Astrocyte of the spinal cord (primary cell): ENCODE data around the gene CRYZL1.

Experiments
- DNase-seq: peaks from one replicate; pipeline ENCODE4 v3.0.0; 2011; ENCODE audit warnings: low read depth, low spot score
- H3K4me3 ChIP-seq: 2 replicates; pipeline ENCODE4 v1.5.1; 2011; ENCODE audit warnings: low read depth, mild to moderate bottlenecking, low read length, moderate library complexity
- CTCF ChIP-seq: IDR thresholded peaks from 2 replicates; pipeline ENCODE4 v1.5.1; 2012; ENCODE audit warnings: low read depth, mild to moderate bottlenecking, low read length, inconsistent platforms
- in situ Hi-C: cut with HindIII; loops from 2 replicates; pipeline ENCODE4 v1.10.0; 2017; ENCODE audit warnings: low sequenced_read_pairs

The CRYZL1 gene

DNA sequence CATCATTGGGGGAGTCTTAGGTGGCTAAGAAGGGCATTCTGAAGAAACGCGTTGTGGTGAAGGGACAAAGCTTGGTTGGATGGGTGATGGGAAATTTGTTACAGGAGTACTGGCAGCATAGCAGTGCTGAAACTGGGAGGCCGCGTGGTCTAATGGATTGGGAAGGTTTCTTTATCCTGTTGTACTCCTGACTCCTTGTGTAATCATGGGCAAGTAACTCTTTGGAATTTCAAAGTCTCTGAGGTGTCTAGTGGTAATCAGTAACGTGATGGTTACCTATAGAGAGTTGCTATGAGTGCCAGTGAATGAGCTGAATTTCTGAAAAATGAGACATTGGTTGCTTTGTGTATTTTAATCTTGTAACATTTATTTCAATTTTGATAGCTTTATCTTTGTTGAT is 71.5 kb downstream of the CRYZL1 start:
- no peak for TF ChIP-seq CTCF
- DNase-seq = no peak

DNA sequence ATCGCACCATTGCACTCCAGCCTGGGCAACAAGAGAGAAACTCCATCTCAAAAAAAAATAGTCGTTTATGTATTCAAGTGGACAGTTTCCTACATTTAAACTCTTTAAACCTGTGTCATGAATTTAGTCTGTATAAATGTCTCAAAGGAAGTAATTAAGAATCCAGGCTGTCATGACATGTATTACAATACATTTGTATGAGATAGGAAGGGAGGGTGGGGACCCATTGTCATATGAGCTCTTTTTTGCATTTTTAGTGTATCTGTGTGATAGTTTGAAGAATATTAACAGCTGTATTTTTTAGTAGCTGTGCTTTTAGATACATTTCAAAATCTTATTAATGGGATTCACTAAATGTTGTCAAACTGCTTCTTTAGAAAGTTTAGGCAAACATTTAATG is 73.1 kb downstream of the CRYZL1 start:
- no peak overlapping the region for H3K4me3 ChIP-seq
- DNase-seq = no peak
- TF ChIP-seq CTCF = no peak
- in situ Hi-C loops = no loop called here

More for the DNA sequence above, 71.5 kb downstream of the CRYZL1 start:
- in situ Hi-C loops = no loop called here
- no peak overlapping the region for H3K4me3 ChIP-seq

DNA sequence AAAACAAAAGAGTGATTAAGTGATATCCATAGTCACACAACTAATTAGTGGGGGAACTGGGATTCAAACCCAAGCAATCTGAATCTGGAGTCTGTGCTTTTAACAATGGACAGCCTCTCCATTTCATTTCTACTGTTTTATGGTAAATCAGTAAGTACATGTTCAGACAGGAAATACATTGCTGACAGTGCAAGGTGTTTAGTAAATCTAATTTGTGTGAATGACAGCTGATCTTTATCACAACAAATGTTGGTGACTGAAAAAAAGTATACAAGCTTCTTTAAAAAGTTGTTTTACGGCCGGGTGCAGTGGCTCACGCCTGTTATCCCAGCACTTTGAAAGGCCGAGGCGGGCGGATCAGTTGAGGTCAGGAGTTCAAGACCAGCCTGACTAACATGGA is 73.6 kb downstream of the CRYZL1 start:
- in situ Hi-C loops = no loop called here
- TF ChIP-seq CTCF = no peak
- H3K4me3 ChIP-seq = no peak overlapping the region
- no peak for DNase-seq

GRCh38 chr21:33566514-33566913 is 75.0 kb downstream of the CRYZL1 start:
- H3K4me3 ChIP-seq = no peak overlapping the region
- no peak for TF ChIP-seq CTCF
- DNase-seq = no peak
- in situ Hi-C loops = no loop called here

DNA sequence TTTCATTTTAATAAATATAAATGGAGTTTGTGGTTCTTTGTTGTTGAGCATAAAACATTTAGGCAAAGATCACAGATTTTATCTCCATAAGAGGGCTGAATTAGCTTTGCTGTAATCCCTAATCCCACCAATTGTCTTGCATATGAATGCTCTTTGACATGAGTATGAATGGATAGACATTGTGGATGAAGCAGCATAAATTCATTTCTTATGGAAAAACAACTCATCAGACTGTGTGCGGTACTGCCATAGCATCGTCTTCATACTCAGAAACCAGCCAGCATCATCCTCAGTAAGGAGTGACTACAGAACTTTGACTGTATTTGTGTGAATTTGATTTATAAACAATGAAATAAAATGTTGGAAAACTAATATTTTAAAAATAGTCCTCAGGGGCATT is 79.2 kb downstream of the CRYZL1 start:
- TF ChIP-seq CTCF = no peak
- no peak for DNase-seq
- no peak overlapping the region for H3K4me3 ChIP-seq
- in situ Hi-C loops = no loop called here

DNA sequence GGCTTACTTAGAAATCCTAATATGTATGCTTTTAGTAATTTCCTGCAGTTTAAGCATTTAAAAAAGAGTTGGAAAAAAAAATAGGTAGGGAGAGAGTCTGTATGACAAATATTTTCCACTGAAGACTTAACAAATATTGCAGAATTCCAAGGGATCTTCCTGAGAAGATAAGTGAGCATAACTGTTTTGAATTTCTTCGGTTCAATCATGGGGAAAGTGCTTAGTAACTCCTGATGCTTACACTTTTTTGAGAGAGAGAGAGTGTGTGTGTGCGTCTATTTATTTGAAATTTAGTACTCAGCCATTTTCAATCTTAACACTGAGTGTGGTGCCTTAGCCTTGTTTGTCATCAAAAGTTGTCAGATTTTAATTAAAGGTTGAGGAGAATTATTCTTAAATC is 80.2 kb downstream of the CRYZL1 start:
- TF ChIP-seq CTCF = no peak
- no peak for DNase-seq
- in situ Hi-C loops = no loop called here
- H3K4me3 ChIP-seq = no peak overlapping the region

DNA sequence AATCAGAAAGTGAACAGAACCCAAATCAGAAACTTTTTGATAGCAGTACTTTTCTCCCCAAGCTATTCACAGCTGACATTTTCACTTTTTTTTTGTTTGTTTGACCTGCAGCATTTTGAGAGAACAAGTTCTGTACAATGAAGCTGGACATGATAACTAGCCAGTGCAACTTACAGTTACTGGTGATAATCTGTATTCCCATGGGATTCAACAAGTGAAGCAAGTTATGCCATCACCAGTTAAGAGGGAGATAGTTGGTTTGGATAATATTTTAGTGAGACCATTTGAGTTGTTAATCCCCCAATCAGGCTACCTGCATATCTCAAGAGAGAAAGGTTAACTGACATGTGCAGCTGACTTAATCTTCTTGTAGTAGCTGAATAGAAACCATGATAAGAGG is 80.6 kb downstream of the CRYZL1 start:
- in situ Hi-C loops = no loop called here
- no peak overlapping the region for H3K4me3 ChIP-seq
- no peak for DNase-seq
- TF ChIP-seq CTCF = no peak
